ENCODE data around the gene ADGRE3.

ADGRE3 gene, protein sequence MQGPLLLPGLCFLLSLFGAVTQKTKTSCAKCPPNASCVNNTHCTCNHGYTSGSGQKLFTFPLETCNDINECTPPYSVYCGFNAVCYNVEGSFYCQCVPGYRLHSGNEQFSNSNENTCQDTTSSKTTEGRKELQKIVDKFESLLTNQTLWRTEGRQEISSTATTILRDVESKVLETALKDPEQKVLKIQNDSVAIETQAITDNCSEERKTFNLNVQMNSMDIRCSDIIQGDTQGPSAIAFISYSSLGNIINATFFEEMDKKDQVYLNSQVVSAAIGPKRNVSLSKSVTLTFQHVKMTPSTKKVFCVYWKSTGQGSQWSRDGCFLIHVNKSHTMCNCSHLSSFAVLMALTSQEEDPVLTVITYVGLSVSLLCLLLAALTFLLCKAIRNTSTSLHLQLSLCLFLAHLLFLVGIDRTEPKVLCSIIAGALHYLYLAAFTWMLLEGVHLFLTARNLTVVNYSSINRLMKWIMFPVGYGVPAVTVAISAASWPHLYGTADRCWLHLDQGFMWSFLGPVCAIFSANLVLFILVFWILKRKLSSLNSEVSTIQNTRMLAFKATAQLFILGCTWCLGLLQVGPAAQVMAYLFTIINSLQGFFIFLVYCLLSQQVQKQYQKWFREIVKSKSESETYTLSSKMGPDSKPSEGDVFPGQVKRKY

GRCh38 chr19:14674764-14675163 lies at the start of gene ADGRE3:
ADGRE3 (minus strand) TSS chr19:14674844; CDS start chr19:14674770, 74 bp downstream.
- peak in 1 of 2 donors; percentile 9 for DNase-seq

GRCh38 chr19:14722127-14722526 lies 47.5 kb upstream of the ADGRE3 start:
- DNase-seq: no peak

GRCh38 chr19:14719162-14719561 lies 44.5 kb upstream of the ADGRE3 start:
- no peak for DNase-seq

DNA sequence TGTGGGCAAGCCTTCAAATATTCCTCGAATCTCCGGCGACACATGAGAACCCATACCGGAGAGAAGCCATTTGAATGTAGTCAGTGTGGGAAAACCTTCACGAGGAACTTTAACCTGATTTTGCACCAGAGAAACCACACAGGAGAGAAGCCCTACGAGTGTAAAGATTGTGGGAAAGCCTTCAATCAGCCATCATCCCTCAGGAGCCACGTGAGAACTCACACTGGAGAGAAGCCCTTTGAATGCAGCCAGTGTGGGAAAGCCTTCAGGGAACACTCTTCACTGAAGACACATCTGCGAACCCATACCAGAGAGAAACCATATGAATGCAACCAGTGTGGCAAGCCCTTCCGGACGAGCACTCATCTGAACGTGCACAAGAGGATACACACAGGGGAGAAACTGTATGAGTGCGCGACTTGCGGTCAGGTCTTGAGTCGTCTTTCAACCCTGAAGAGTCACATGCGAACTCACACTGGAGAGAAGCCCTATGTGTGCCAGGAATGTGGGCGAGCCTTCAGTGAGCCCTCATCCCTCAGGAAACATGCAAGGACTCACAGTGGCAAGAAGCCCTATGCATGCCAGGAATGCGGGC lies 44.0 kb upstream of the ADGRE3 start:
- no peak for DNase-seq

GRCh38 chr19:14715841-14716240 lies 41.2 kb upstream of the ADGRE3 start:
- no peak for DNase-seq

DNA sequence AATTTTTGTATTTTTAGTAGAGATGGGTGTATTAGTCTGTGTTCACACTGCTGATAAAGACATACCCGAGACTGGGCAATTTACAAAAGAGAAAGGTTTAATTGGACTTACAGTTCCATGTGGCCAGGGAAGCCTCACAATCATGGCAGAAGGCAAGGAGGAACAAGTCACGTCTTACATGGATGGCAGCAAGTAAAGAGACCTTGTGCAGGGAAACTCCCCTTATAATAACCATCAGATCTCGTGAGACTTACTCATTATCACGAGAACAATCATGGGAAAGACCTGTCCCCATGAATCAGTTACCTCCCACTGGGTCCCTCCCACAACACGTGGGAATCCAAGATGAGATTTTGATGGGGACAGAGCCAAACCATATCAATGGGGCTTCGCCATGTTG lies 29.8 kb upstream of the ADGRE3 start:
- no peak for DNase-seq

DNA sequence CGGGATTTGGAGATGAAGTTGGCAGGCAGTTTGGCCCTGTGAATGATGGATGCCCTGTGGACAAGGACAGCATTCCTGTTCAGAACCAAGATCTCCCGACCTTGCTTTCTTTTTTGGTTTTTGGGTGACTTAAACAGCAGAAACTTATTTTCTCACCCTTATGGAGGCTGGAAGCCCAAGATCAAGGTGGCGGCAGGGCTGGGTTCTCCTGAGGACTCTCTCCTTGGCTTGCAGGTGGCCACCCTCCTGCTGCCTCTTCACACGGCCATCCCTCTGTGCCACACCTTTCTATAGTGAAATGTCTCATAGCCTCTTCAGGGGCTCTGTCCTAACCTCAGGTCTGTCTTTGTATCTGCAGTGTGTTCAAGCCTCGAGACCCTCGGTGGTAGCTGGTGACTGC lies 29.2 kb upstream of the ADGRE3 start:
- no peak for DNase-seq

DNA sequence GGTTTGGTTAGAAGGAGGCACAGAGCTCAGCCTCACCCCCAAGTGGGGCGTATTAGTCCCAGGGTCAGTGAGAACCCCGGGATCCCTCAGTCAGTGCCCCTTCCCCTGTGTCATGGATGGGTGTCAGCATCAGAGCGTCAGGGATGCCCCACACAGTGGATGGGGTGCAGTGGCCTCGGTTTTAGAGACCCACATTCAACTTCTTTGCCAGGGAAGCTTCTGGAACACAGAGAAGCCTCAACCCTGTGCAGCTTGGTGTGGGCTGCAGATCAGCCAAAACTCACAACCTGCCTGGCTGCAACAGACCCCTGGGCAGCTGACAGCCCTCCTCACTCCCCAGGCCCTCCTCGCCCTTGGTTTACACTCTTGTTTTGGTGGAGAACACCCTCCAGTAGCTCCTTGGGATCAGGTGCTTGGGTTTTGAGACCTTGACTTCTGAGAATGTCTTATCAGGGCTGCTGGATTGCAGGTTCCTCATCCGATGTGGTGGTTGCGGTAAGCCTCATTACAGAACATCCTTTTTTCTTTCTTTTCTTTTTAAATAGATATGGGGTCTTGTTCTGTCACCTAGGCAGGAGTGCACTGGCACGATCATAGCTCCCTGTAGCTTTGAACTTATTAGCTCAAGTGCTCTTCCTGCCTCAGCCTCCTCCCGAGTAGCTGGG lies 26.2 kb upstream of the ADGRE3 start:
- no peak for DNase-seq

- DNase-seq: no peak
These were observed 25.0 kb upstream of the ADGRE3 start for GRCh38 chr19:14699641-14700040.

DNA sequence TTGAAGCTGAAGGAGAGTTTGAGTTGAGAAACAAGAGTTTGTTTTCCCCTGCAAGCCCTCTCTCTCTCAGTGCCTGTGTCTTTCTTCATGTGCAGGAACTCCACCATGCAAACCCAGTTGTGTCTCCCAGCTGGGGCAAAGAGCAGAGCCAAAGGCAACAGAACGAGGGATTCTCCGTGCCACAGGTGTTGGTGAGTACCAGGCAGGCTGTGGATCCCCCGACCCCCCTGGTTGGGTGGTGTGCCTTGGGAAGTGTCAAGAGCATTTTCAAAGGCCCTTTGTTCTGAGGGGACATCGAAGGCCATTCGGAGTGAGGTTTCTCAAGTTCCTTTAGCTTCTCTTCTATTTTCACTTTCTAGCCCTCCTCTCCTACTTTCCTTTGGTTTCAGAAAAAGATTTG lies 20.8 kb upstream of the ADGRE3 start:
- no peak for DNase-seq

GRCh38 chr19:14694641-14695266 lies 20.1 kb upstream of the ADGRE3 start:
- DNase-seq: no peak

- peak; percentile 95 to 97 for DNase-seq
These were observed 15.2 kb upstream of the ADGRE3 start, which contains the start of gene ZNF333 for GRCh38 chr19:14689598-14690503. ZNF333 (plus strand) TSS chr19:14690048; CDS start chr19:14693492, 3,444 bp downstream.

DNA sequence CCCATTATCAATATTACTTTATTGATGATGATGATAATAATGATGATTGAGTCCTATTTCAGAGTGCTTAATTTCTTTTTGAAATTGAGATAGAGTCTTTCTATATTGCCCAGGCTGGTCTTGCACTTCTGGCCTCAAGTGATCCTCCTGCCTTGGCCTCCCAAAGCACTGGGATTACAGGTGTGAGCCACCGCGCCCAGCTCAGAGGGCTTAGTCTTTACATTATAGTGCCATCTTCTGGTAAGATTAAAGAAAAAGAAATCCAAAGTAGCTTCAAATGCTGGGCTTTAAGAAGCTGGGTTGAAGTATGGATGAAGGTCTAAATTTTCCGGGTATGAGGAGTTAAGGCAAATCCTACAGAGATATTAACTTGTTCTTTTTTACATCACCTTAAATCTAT lies 11.8 kb upstream of the ADGRE3 start:
- DNase-seq: peak; percentile 22 to 52

DNA sequence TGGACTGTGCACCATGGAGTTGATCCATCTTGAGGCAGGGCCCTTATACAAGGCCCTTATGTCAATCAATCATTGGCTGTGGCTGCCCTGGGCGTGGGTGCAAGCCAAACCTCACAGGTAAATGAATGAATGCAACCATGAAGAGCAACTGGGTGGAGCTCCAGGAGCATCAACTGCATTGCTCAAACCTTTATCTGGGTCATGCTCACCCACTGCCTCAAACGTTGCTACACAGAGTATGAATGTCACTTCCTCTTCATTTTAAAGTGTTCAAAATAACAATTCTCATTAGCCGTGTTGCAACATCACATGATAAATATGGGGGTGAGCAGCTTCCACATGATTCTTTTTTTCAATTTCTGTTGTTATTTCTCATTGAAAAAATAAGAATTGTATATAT lies 8.8 kb upstream of the ADGRE3 start:
- DNase-seq: peak; percentile 23 to 30

DNA sequence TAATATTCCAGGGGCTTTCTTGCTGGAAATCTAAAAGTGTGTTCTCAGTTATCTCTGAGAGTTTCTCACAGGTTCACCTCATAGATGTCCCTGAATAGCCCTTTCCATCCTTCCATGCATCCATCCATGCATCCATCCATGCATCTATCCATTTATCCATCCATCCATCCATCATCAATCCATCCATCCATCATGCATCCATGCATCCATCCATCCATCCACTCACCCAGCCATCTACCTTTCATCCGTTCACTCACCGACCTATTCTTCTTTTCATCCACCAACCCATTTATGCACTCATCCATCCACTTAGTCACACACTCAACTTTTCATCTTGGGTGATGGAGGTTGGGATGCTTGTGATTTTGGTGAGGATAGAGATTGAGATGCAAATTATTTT lies 7.4 kb upstream of the ADGRE3 start:
- DNase-seq: no peak

DNA sequence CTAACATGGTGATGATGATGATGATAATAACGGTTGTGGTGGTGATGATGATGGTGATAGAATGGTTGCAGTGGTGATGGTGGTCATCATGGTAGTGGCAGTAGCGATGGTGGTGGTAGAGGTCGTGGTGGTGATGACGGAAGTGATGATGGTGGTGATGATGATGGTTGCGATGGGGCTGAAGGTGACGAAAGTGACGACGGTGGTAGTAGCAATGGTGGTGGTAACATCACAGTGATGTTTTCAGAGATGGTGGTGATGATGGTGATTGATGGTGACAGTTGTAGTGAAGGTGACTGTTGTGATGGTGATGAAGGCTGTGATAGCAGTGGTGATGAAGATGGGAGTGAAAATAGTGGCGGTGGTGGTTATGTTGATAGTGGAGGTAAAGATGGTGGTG lies 3.6 kb upstream of the ADGRE3 start:
- no peak for DNase-seq

- DNase-seq: no peak
These were observed 2.8 kb upstream of the ADGRE3 start for GRCh38 chr19:14677464-14677863.

GRCh38 chr19:14676762-14677161 lies 2.1 kb upstream of the ADGRE3 start:
- no peak for DNase-seq

GRCh38 chr19:14673088-14673487 lies 1.6 kb downstream of the ADGRE3 start:
- DNase-seq: no peak

GRCh38 chr19:14672188-14672872 lies 2.3 kb downstream of the ADGRE3 start:
- peak; percentile 26 to 31 for DNase-seq

DNA sequence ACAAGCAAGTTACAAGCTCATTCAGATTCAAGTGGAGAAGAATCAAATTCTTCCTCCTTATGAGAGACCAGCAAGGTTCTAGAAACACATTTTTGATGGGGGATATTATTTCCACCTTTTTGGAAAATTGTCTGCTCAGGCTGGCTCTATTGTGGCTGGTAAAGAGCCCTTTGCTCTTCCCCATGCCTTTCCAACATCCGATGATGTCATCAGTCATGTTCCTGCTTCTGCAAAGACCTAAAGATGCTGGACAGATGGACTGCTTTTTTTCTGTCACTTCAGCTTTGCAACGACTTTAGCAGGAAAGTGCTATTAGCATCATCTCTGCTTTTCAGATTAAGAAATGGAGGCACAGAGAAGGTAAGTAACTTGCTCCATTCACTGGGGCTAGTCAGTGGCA lies 4.2 kb downstream of the ADGRE3 start:
- no peak for DNase-seq

Measured in CD4-positive, alpha-beta T cell treated with Interferon alpha-2 for 1 hour (primary cell).